Glomerular visceral epithelial cell (primary cell): ENCODE measurements around the gene BARHL1.
A peak's percentile ranks its signal among the peaks of the same experiment; 100 is the strongest.

Experiments used
- DNase-seq: peaks from one replicate; pipeline ENCODE4 v3.0.0-alpha.2; 2016; ENCODE audit errors: extremely low spot score

The BARHL1 gene

DNA sequence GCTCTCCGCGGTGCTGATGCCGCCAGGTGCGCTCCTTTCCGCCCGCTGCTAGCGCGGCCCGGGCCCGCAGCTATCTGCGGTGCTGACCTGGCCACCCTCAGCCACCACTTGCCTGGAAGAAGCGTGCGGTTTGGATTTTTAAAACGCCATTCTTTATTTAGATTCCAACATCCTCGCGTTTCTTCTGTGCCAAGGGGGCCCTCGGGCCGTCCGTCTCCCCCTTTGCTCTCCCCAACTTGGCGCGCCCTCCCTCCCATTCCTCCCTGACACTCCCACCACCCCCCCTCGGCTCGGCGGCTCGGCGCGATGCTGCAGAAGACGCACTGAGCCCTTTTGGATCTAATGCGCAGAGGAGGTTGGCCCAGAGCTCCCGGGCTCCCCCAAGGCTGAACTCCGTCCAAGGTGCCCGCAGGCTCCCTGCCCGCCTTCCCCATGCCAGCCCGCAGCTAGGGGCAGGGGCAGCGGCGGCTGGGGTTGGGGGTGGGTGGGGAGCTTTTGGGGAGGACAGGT, at the start of gene BARHL1:
Gene BARHL1 (plus strand): TSS at position 331 of the 510 bp plus-strand sequence. CDS start 192 bp downstream, outside the sequence.
- DNase-seq = no peak

GRCh38 chr9:132534832-132535231, 47.6 kb upstream of the BARHL1 start:
- no peak for DNase-seq

- DNase-seq = no peak
These were observed 46.3 kb upstream of the BARHL1 start for GRCh38 chr9:132536124-132536523.

- DNase-seq = no peak
These were observed 45.1 kb upstream of the BARHL1 start for GRCh38 chr9:132537352-132537751.

- DNase-seq = peak; percentile 58
These were observed 44.3 kb upstream of the BARHL1 start for GRCh38 chr9:132538071-132538470.

DNA sequence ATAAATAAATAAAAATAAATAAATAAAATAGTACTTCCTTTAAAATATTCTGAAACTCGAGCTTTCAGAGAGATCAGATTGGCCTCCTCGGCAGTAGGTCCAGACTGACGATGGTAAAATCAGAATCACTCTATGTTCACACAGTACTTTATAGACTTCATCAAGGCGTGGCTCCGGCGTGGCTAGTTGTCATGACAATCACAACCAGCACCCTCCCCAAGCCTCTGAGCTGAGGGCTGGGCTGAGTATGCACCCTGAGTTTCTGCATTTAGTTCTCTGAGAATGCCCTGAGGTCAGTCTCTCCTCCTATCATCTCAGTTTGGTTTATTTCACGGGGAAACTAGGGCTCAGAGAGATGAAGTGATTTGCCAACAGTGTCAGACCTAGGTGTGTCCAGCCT, 43.3 kb upstream of the BARHL1 start:
- no peak for DNase-seq

- no peak for DNase-seq
These were observed 41.4 kb upstream of the BARHL1 start for GRCh38 chr9:132541051-132541450.

DNA sequence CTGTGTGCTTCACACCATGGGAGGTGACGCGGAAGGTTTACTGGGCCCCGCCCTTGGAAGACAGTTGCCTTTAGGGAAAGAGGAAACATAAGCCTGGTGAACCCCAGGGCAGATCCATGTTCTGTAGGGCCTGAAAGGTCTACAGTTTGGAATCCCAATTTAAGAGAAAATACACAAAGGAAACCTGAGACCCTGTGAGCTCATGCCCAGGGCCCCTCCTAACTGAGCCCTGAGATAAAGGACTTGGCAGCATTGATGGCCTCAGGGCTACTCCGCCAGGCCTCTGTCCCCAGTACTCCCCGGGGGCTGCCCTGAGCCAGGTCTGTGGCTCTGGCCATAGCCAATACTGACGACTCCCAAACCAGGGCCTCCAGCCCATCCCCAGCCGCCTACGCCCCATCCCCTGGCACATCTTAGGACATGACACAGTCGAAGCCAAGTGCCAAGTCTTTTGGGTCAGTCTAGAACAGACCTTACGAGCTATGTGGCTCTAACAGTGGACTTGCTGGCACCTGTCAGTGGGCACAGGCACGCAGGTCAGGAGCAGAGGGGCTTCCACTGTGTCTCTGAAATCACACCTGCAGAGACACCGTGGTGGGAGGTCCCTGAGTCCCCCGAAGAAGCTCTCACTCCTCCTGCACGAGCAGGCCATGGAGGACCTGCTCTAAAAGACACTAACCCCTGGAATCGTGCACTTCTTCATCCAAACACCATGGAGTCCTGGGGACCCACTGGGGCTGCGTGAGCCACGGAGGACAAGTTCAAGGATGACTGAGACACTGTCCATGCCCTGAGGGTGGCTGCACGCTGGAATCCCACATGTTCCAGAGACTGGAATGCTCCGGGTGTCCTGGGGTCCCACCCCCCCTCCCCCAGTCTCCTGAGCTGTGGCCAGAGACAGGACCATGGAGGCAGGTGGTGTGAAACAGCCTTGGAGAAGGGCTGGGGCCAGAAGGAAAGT, 40.3 kb upstream of the BARHL1 start:
- DNase-seq = no peak

- no peak for DNase-seq
These were observed 39.2 kb upstream of the BARHL1 start for GRCh38 chr9:132543251-132543650.

DNA sequence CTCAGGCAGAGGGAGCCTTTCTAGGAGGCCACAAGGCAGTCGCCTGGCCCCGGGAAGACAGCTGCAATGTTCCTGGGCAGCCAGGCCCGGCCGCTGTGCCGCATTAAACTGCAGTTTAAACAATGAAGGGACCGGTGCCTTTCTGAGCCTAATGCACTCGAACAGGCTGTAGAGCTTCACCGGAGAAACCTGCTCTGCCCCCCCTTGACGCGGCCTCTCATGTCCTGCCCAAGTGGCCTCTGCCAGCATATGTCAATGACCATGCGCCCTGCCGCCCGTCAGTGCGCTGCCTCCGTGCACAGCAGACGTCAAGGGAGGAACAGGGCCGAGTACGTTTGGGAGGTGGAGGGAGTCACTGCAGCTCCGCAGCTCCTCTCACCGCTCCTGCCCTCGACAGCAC, 38.4 kb upstream of the BARHL1 start:
- no peak for DNase-seq

DNA sequence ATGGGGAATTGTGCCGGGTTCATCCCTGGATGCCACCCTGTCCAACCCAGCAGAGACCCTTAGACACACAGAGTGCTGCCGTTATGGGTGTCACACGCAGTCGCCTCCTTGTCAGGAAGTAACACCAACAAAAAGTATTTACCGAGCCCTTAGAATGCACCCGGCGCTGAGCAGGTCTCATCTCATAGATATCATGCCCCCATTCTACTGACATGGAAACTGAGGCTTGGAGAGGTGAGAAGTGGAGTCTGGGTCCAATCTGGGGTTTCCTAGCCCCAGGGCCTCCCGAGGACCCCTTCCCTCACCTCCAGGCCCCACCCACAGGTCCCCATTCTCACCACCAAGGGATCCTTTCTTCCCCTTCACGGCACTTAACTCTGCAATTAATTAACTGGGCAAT, 36.8 kb upstream of the BARHL1 start:
- no peak for DNase-seq

- DNase-seq = peak; percentile 14
These were observed 36.0 kb upstream of the BARHL1 start for GRCh38 chr9:132546148-132547051.

DNA sequence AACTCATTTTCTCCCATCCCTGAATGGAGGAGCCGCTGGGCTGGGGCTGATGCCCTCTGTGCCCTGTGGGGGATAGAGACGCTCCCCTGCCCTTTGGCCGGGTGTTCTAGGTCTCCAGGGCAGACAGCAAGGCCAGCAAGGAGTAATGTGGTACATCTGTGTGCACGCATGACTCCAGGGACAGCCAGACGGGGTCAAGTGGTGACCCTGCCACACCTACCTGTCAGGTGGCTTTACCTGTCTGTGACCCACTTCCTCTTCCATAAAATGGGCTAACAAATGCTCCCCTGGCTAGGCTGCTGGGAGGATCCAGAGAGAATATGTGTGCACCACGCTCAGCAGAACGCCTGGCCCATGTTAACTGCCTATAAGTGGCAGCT, 35.4 kb upstream of the BARHL1 start:
- no peak for DNase-seq

DNA sequence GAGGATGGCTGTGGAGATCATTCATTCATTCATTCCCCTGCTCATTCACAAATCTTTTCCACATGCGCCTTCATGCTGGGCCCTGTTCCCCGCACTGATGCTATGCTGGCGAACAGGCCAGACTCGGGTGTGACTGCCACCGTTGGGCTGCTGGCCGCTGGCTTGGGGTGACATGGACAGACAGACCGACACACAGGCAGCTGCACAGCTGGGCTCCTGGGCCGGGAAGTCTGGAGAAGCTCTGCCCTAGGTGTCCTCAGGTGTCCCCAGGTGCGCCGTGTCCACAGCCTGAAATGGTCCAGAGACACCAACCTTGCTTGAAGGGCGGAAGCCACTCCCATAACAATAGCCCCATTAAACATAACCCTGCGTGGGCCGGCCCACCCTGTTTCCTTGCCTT, 35.0 kb upstream of the BARHL1 start:
- DNase-seq = no peak

DNA sequence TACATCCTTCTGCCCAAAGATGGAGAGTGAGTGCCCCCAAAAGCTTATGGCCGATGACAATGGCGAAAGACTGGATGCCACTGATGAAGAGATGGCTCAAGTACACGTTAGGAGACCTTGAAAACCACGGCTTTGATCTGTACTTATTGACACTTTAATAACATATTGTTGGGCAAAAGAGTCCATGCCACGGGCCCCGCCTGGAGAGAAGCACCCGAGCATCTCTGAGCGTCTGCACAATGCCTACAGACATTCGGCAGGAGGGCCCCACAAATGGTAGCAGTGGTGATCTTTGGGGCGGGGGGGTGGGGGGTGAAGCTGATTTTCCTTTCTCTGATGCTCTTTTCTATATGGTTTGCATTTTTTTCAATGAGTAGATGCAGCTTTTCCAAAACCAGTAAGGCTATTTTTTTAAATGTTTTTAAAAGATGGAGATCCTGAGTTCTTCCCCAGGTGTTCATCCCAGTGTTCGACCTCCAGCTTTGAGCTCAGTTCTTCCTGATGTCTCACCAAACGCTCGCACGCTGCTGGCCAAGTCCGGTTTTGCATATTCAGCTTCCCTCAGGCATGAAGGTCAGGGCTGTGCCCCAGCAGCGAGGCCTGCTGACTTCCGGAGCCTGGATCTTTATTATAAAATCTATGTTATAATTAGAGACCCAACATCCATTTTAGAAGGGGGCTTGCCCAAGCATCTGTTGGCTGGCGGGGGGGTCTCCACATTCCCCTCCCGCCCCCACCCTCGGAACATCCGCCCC, 34.3 kb upstream of the BARHL1 start:
- no peak for DNase-seq

DNA sequence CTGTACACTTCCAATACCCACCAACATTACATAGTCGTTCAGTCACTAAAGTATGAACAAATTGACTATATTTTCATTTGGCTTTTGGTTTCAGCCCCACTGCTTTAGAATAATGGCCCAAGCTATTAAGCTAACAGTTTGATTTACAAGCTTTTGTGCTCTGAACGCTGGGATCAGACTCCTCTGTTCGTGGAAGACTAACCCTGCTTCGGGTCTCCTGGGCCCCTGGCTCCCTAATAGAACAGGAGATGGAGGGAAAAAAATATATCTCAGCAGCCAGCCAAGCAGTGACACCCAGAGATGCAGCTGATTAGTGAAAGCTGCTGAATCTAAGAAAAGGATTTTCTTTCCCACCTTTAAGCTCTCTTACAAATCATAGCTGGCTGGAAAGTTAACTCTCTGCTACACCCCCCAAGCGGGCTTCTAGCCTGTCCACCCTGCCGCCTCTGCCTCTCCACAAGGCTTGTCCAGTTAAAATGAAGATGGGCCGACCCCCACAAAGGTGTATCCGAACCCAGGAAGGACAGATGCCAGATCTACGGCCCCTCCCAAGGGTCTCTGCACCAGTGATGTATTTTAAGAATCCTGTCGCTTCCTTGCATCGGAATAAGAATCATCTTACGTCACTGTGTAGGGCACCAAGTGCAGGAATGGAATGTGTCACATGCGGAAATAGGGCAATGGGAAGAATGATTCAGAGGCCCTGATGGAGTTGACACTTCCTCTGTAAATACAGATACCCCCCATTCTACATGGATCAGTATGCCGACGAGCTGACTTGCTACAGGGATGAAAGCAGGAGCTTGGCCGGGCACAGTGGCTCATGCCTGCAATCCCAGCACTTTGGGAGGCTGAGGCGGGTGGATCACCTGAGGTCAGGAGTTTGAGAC, 33.4 kb upstream of the BARHL1 start:
- DNase-seq = no peak

DNA sequence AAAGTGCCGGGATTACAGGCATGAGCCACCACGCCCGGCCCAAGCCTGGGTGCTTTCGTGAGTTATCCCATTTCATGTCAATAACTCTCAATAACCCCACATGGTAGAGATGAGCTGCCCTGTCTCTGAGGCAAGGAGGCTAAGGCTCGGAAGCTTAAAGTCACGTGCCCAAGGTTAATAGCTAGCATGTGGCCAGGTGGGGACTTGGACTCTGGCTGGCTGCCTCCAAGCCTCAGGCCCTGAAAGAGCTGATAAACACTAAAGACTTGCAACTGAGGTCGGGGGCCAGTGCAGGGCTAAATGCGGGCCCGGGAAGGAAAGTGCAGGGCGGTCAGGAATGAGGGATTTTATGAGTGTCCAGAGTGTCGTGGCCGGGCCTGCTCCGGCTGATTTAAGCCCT, 30.9 kb upstream of the BARHL1 start:
- no peak for DNase-seq

DNA sequence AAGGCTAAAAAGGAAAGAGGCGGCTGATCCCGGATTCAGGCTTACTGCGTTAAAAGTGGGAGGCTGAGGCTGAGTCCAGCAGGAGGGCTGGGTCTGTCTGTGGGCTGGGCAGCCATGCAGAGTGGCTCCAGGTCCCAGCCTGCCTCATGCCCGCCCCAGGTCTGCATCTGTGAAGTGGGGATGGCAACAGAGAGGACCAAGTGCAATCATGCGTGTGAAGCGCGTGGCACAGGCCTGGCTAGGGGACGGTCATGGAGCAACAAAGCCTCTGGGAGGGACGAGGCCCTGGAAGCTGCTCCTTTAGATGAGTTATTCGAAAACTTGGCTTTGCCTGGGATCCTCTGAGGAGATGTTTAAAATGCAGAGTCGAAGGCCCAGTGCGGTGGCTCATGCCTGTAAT, 30.4 kb upstream of the BARHL1 start:
- DNase-seq = no peak

DNA sequence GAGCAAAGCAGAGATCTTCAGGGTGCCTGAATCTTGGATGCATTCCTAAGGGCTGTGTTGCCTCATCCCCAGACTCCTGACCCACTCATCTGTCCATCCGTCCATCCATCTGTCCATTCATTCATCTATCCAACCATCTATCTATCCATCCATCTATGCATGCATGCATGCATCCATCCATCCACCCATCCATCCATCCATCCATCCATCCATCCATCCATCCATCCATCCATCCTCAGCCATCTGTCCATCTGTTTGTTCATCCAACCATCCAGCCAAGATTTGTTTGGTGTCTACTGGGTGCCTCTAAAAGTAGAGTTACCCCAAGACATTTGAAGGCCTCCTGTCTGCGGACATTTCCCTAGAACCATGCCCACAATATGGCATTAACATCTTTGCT, 27.7 kb upstream of the BARHL1 start:
- no peak for DNase-seq

- no peak for DNase-seq
These were observed 26.9 kb upstream of the BARHL1 start for GRCh38 chr9:132555528-132555927.

DNA sequence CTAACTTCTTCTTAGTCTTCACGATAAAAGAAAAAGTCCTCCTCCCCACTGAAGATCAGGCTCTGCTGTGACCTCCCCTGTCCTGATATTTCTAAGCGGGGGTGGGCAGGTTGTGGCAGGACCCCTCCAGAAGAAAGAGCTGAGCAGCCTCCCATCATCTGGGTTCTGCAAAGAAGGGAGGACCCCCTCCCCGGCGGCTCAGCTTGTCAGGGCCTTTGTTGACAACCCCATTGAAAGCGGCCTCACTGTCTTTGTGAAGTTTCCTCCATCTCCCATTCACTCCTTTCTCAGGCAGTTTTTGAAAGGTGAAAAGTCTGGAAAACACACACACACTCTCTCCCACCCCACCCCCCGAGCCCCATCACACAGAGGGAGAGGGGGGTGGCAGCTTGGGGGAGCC, 26.2 kb upstream of the BARHL1 start:
- DNase-seq = no peak
